CD4-positive, alpha-beta memory T cell (primary cell): Measurements from ENCODE around the gene GRP. TPM values are rescaled to one million over a fixed set of nuclear protein-coding genes. Genes with fewer than 3 reads are reported as not detected.
A peak's percentile ranks its signal among the peaks of the same experiment; 100 is the strongest.

ENCODE experiments used
- CTCF ChIA-PET: fragments of 350-600 bp; sonication (Branson Sonifier 250); formaldehyde crosslinking; loops from one replicate; lab custom pipeline; 2021; ENCODE audit warnings: inconsistent platforms; ENCODE audit not compliant: partially characterized antibody; lab: Charles Lee
- POLR2A ChIA-PET: fragments of 350-600 bp; sonication (Branson Sonifier 250); formaldehyde crosslinking; loops from one replicate; lab custom pipeline; 2021; ENCODE audit not compliant: partially characterized antibody; lab: Charles Lee
- DNase-seq, 5 donors: peaks; one replicate each; pipeline versions ENCODE4 v3.0.0 to v3.0.0-alpha.2; 2020 to 2022; ENCODE audit warnings: mixed read lengths in 1 of 5
- H3K27ac ChIP-seq: one replicate; pipeline ENCODE4 v1.7.0; 2013; ENCODE audit warnings: low read depth, low read length
- H3K27me3 ChIP-seq: 2 replicates; pipeline ENCODE4 v1.7.0; 2013; ENCODE audit warnings: mild to moderate bottlenecking, low read length, moderate library complexity; ENCODE audit not compliant: insufficient read depth
- H3K36me3 ChIP-seq: 2 replicates; pipeline ENCODE4 v1.7.0; 2013; ENCODE audit warnings: mild to moderate bottlenecking, low read length, moderate library complexity; ENCODE audit not compliant: insufficient read depth
- H3K4me1 ChIP-seq: 2 replicates; pipeline ENCODE4 v1.7.0; 2013; ENCODE audit warnings: mild to moderate bottlenecking, low read length, moderate library complexity; ENCODE audit not compliant: insufficient read depth
- H3K4me3 ChIP-seq, 2 donors: one replicate each; pipeline ENCODE4 v1.7.0; 2013; ENCODE audit warnings: low read length in 2 of 2, mild to moderate bottlenecking in 1 of 2
- H3K9me3 ChIP-seq, 2 donors: one replicate each; pipeline ENCODE4 v1.7.0; 2013; ENCODE audit warnings: low read length in 2 of 2, control low read depth in 1 of 2; ENCODE audit not compliant: control insufficient read depth in 1 of 2
- H3K27ac Mint-ChIP-seq, 7 donors: one replicate each; pipeline ENCODE4 v1.8.0; 2020 to 2021; ENCODE audit warnings: mixed read lengths in 7 of 7, mild to moderate bottlenecking in 6 of 7, inconsistent platforms in 3 of 7, moderate library complexity in 3 of 7
- H3K27me3 Mint-ChIP-seq, 2 donors: one replicate each; pipeline ENCODE4 v1.8.0; 2020 to 2021; ENCODE audit warnings: mixed read lengths in 2 of 2
- H3K36me3 Mint-ChIP-seq, 2 donors: one replicate each; pipeline ENCODE4 v1.8.0; 2020 to 2021; ENCODE audit warnings: mixed read lengths in 2 of 2, inconsistent platforms in 1 of 2, mild to moderate bottlenecking in 1 of 2
- H3K4me1 Mint-ChIP-seq, 4 donors: one replicate each; pipeline ENCODE4 v1.8.0; 2020 to 2021; ENCODE audit warnings: mixed read lengths in 4 of 4, mild to moderate bottlenecking in 1 of 4
- H3K4me3 Mint-ChIP-seq, 8 donors: one replicate each; pipeline ENCODE4 v1.8.0; 2020 to 2021; ENCODE audit warnings: mixed read lengths in 8 of 8, mild to moderate bottlenecking in 7 of 8, moderate library complexity in 6 of 8, inconsistent platforms in 3 of 8
- H3K9me3 Mint-ChIP-seq, 8 donors: one replicate each; pipeline ENCODE4 v1.8.0; 2020 to 2021; ENCODE audit warnings: mixed read lengths in 8 of 8, mild to moderate bottlenecking in 5 of 8, inconsistent platforms in 3 of 8, moderate library complexity in 1 of 8
- intact Hi-C: fragments of 100-400 bp; cut with micrococcal nuclease; formaldehyde crosslinking; loops from one replicate; pipeline ENCODE4 v1.15.1; 2023
- polyA plus RNA-seq, 2 donors: library from polyadenylated mRNA; unstranded; fragments of 300-500 nt; fragmentation: Illumina TruSeq; gene quantifications; one replicate each; pipeline ENCODE4 v1.2.3, GENCODE V29; 2021
- total RNA-seq, 2 experiments: library from RNA; stranded (reverse); gene quantifications; one replicate each; pipeline ENCODE4 v1.2.3, GENCODE V29; 2021

Gene GRP
- total RNA-seq: not detected
- not detected for polyA plus RNA-seq

DNA sequence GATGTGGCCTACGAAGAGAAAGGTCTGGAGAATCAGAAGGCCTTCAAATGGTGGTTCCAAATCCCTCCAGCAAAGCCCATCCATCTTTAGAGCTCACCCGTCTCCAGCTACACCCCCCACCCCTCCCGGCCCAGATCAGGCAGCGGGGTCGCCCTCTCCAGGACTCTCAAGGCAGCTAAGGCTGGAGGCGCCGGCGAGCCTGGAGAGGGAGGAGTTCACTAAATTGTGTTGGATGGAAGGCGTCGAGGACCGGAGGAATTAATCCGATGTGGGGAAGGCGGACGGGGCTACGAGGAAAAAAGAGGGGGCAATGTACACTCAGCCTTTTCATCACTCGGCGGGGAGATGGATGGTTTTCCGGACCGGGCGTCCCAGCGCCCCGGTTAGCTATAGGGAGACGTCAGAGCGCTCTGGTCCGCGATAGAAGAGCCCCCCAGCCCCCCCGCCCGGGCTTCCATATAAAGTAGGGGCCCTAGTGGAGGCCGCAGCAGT, at the start of gene GRP:
Gene GRP (plus strand): TSS at position 487 of the 492 bp plus-strand sequence. CDS start 108 bp downstream, outside the sequence.
- Mint-ChIP-seq H3K27ac (no peak within 1 kb of the TSS), H3K9me3 (peaks cover 0 to 2% (median 0%) of the 10 kb centered on the region in 8 donors), H3K27me3 (peaks cover 51 to 53% of the 10 kb centered on the region in 2 donors), H3K36me3 (no peaks in the 10 kb centered on the region), H3K4me3 (peak within 1 kb of the TSS in 4 of 8 donors; percentile 10 to 62 (median 28)), H3K4me1 (peaks cover 2 to 18% (median 9%) of the 10 kb centered on the region in 4 donors)
- Histone ChIP-seq H3K36me3 (no peaks in the 10 kb centered on the region), H3K4me3 (no peak within 1 kb of the TSS), H3K27ac (no peak within 1 kb of the TSS), H3K9me3 (no peaks in the 10 kb centered on the region), H3K4me1 (no peaks in the 10 kb centered on the region), H3K27me3 (no peaks in the 10 kb centered on the region)
- intact Hi-C loops: no loop called here
- ChIA-PET POLR2A (no interaction called here), CTCF (interaction anchor here (1.0 kb wide), 1 partner anchor 89 kb away, joined by 3 read pairs; no protein-coding TSS in a partner anchor)
- DNase-seq: no peak

DNA sequence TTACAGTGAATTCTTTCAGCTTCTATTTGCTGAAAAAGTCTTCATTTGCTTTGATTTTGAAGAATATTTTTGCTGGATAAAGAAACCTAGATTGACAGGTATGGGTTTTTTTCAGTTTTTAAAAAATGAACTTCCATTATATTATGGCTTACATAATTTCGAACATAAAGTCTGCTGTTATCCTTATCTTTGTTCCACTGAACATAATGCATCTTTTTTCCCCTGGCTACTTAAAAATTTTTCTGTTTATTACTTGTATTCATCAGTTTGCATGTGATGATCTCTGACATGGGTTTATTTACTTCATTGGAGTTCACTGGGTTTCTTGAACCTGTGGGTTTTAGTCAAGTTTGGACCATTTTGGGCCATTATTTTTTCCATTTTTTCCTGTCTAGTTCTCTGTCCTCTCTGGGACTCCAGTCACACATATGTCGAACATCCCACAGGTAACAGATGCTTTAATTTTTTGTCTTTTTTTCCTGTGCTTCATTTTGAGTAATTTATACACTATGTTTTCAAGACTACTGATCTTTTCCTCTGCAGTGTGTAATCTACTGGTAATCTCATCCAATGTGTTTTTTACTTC, 47.2 kb upstream of the GRP start:
- Mint-ChIP-seq H3K9me3 (peaks cover under 1 to 61% (median 38%) of the 10 kb centered on the region in 8 donors), H3K4me1 (no peaks in the 10 kb centered on the region), H3K4me3 (no peak overlapping the region), H3K36me3 (peaks cover 0 to 4% of the 10 kb centered on the region in 2 donors), H3K27ac (peak overlapping the region in 1 of 7 donors; percentile 32), H3K27me3 (peaks cover 8 to 10% of the 10 kb centered on the region in 2 donors)
- Histone ChIP-seq H3K9me3 (no peaks in the 10 kb centered on the region), H3K4me1 (no peaks in the 10 kb centered on the region), H3K4me3 (no peak overlapping the region), H3K27ac (no peak overlapping the region), H3K27me3 (no peaks in the 10 kb centered on the region), H3K36me3 (no peaks in the 10 kb centered on the region)
- POLR2A ChIA-PET: no interaction called here
- no peak for DNase-seq
- intact Hi-C loops: no loop called here
- CTCF ChIA-PET: no interaction called here

DNA sequence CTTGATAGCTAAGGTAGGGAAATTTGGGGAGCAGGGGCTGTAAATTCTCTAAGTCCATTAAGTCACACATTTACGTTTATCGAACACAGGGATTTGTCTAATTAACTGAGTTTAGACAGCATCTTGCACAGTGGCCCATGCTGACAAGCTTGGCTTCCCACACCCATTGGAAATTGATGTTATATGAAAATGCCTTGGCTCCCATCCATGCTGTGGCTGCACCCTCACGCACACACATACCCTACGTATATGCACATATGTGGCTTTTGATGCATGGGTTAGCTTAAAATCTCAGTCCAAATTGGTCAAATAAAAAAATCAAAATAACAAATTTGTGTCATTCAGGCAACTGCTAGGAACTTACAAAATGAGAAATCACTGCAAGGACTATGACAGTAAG, 42.5 kb upstream of the GRP start:
- peaks cover 0 to 30% (median 22%) of the 10 kb centered on the region in 8 donors for H3K9me3 Mint-ChIP-seq
- intact Hi-C loops: no loop called here
- Histone ChIP-seq H3K4me1 (no peaks in the 10 kb centered on the region), H3K27me3 (no peaks in the 10 kb centered on the region), H3K27ac (no peak overlapping the region), H3K36me3 (no peaks in the 10 kb centered on the region), H3K9me3 (no peaks in the 10 kb centered on the region), H3K4me3 (no peak overlapping the region)
- peaks cover 4 to 20% of the 10 kb centered on the region in 2 donors for H3K27me3 Mint-ChIP-seq
- H3K4me3 Mint-ChIP-seq: no peak overlapping the region
- no peaks in the 10 kb centered on the region for H3K36me3 Mint-ChIP-seq
- no peaks in the 10 kb centered on the region for H3K4me1 Mint-ChIP-seq
- CTCF ChIA-PET: interaction anchor here (1.8 kb wide), 1 partner anchor 92 kb away, joined by 5 read pairs; no protein-coding TSS in a partner anchor
- DNase-seq: no peak
- H3K27ac Mint-ChIP-seq: no peak overlapping the region
- POLR2A ChIA-PET: no interaction called here

DNA sequence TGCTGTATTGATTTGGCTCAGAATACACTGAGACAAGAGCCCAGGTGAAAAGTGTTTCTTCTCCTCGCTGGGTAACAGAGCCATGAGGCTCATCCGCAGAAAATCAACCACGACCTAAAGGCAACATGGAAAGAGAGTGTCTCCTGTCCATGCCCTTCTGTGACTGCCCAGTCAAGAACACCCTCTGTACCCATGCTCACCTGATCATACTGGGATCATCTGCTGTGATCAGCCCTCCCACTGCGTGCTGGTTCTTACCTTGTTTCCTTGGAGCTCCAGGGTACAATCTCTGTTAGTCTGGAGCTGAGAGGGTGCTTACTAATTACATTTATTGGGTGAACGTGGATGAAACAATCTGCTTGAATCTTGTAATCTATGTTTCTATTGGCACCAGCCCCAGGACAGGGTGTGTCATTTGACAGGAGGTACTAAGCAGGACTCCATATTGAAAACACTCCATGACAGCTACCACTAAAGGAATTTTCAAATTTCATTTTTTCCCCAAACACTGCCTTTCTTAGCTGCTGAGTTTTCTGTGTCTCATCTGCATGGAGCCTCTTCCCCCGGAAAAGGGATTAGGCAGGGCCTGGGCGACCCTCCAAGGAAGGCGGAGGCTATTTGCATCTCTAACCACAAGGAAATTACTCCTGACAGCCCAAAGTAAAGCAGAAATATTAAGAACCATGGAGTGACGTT, 39.7 kb upstream of the GRP start:
- Histone ChIP-seq H3K27ac (no peak overlapping the region), H3K27me3 (no peaks in the 10 kb centered on the region), H3K4me1 (no peaks in the 10 kb centered on the region), H3K36me3 (no peaks in the 10 kb centered on the region), H3K4me3 (no peak overlapping the region), H3K9me3 (no peaks in the 10 kb centered on the region)
- no peaks in the 10 kb centered on the region for H3K4me1 Mint-ChIP-seq
- H3K27ac Mint-ChIP-seq: peak overlapping the region in 1 of 7 donors; percentile 55
- no peak for DNase-seq
- intact Hi-C loops: no loop called here
- no peaks in the 10 kb centered on the region for H3K36me3 Mint-ChIP-seq
- peaks cover 0 to 4% (median 0%) of the 10 kb centered on the region in 8 donors for H3K9me3 Mint-ChIP-seq
- H3K4me3 Mint-ChIP-seq: no peak overlapping the region
- H3K27me3 Mint-ChIP-seq: peaks cover 7 to 21% of the 10 kb centered on the region in 2 donors
- ChIA-PET POLR2A (no interaction called here), CTCF (interaction anchor here (0.6 kb wide), 1 partner anchor 658 kb away, joined by 4 read pairs; no protein-coding TSS in a partner anchor)

DNA sequence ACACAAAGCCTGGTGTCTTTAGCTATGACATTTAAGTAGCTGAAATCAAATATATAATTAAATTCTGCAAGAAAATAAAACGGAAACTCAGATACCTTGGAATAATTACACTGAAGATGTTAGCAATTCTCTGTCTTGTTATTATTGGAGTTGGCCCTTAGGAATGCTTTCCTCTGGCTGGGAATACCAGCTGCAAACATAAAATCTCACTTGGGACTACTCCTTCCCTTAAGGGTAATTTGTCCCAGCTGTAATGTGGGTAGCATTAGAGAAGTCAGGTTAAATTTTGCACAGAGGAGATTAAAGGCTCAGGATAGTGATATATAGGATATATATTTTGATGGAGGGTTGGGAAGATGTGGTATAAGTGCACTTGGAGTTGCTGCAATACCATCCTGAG, 37.3 kb upstream of the GRP start:
- H3K4me3 ChIP-seq: no peak overlapping the region
- H3K27me3 Mint-ChIP-seq: peaks cover 5 to 15% of the 10 kb centered on the region in 2 donors
- no peaks in the 10 kb centered on the region for H3K27me3 ChIP-seq
- no peaks in the 10 kb centered on the region for H3K36me3 Mint-ChIP-seq
- intact Hi-C loops: no loop called here
- H3K4me1 ChIP-seq: no peaks in the 10 kb centered on the region
- POLR2A ChIA-PET: no interaction called here
- no peaks in the 10 kb centered on the region for H3K4me1 Mint-ChIP-seq
- H3K4me3 Mint-ChIP-seq: no peak overlapping the region
- no peak for DNase-seq
- no peak overlapping the region for H3K27ac Mint-ChIP-seq
- CTCF ChIA-PET: interaction anchor here (1.0 kb wide), 1 partner anchor 126 kb away, joined by 3 read pairs; no protein-coding TSS in a partner anchor
- no peaks in the 10 kb centered on the region for H3K9me3 ChIP-seq
- no peaks in the 10 kb centered on the region for H3K9me3 Mint-ChIP-seq
- no peak overlapping the region for H3K27ac ChIP-seq
- H3K36me3 ChIP-seq: no peaks in the 10 kb centered on the region

DNA sequence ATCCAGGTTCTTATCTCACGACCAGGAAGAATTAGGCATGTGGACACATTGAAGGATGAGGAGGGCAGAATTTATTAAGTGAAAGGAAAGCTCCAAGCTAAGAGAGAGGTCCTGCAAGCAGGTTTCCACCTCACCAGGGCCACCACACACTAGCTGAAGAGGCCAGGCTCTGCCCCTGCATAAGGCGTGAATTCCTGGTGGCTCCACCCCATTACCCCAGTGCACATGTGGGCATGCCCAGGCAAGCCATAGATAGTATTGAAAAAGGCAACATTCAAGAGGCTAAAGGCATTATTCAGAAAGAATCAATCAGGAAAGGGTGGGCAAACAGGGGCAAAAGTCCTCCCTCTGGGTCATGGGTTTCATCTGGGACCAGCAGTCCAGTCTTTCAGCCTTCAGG, 30.9 kb upstream of the GRP start:
- intact Hi-C loops: no loop called here
- H3K36me3 Mint-ChIP-seq: no peaks in the 10 kb centered on the region
- peaks cover 3 to 5% of the 10 kb centered on the region in 2 donors for H3K27me3 Mint-ChIP-seq
- no peak overlapping the region for H3K4me3 ChIP-seq
- no peaks in the 10 kb centered on the region for H3K4me1 ChIP-seq
- H3K9me3 ChIP-seq: no peaks in the 10 kb centered on the region
- no peak for DNase-seq
- H3K27me3 ChIP-seq: peaks cover 3% of the 10 kb centered on the region
- H3K27ac Mint-ChIP-seq: no peak overlapping the region
- no peaks in the 10 kb centered on the region for H3K36me3 ChIP-seq
- CTCF ChIA-PET: no interaction called here
- no peak overlapping the region for H3K4me3 Mint-ChIP-seq
- peaks cover 0 to 3% (median 0%) of the 10 kb centered on the region in 8 donors for H3K9me3 Mint-ChIP-seq
- no peaks in the 10 kb centered on the region for H3K4me1 Mint-ChIP-seq
- POLR2A ChIA-PET: no interaction called here
- no peak overlapping the region for H3K27ac ChIP-seq

DNA sequence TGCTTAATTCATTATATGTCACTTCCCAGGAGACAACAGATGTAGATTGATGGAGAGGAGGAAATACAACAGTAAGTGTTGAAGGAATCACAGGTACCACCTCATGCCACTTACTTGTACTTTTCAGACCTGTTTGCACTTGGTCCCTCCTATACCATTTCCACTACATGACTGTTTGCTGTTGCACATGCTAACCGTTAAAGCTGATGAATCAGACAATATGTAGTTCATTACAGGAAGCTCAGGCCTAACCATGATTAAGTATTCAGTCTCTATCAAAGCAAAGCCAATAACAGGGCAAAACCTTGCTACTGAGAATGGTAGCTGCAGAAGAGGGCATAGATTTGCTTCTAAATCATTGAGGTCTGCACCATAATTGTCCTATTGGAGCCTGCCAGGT, 30.2 kb upstream of the GRP start:
- intact Hi-C loops: no loop called here
- peaks cover 3% of the 10 kb centered on the region for H3K27me3 ChIP-seq
- H3K36me3 ChIP-seq: no peaks in the 10 kb centered on the region
- no peaks in the 10 kb centered on the region for H3K4me1 Mint-ChIP-seq
- POLR2A ChIA-PET: no interaction called here
- H3K9me3 Mint-ChIP-seq: peaks cover 0 to 3% (median 0%) of the 10 kb centered on the region in 8 donors
- H3K4me3 Mint-ChIP-seq: no peak overlapping the region
- CTCF ChIA-PET: no interaction called here
- H3K27ac ChIP-seq: no peak overlapping the region
- H3K4me3 ChIP-seq: no peak overlapping the region
- no peaks in the 10 kb centered on the region for H3K36me3 Mint-ChIP-seq
- no peak for DNase-seq
- no peaks in the 10 kb centered on the region for H3K9me3 ChIP-seq
- no peak overlapping the region for H3K27ac Mint-ChIP-seq
- H3K27me3 Mint-ChIP-seq: peaks cover 1 to 4% of the 10 kb centered on the region in 2 donors
- H3K4me1 ChIP-seq: no peaks in the 10 kb centered on the region
